HPDE6-E6E7 (cell line): ENCODE measurements around the gene C2orf49.
"Not testable (repeated sequence)": the region's sequence is repeated elsewhere in the genome, so short reads cannot be mapped to it uniquely, and the experiment has no call there.

Experiments used
- DNase-seq: peaks from one replicate; pipeline ENCODE4 v3.0.0; 2011; ENCODE audit warnings: missing footprints; ENCODE audit errors: extremely low spot score

C2orf49 gene

GRCh38 chr2:105321875-105322646 lies 15.3 kb upstream of the C2orf49 start:
- no peak for DNase-seq

- DNase-seq: no peak
Measured at GRCh38 chr2:105323111-105323510, 14.2 kb upstream of the C2orf49 start.

GRCh38 chr2:105324101-105324500 lies 13.2 kb upstream of the C2orf49 start:
- DNase-seq: no peak

- DNase-seq: no peak
Measured at GRCh38 chr2:105324732-105325131, 12.6 kb upstream of the C2orf49 start.

DNA sequence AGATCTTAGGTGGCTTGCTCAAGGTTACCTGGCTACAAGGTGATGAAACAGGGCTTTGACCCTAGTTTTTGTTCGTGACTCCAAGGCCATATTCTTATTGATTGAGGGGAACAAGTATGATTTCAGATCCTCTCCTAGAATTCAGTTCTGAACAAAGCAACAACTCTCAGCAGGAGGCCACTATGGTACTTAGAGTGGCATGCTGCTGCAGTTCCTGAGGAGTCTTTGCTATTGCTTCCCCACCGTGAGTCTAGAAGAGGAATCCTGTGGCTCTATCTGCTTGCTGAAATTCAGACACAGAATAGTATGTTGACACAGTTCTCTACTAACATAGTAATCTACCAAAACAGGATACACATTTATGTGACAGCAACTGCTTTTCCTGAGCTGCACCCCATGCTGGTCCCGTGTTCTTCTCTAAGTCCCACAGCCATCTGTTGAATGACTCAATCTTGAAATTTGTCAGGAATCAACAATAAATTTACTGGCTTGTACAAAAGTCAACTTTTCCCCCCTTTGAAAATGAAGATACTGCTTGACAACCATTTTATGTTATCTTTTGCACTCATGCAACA lies 11.9 kb upstream of the C2orf49 start:
- no peak for DNase-seq

- not testable (repeated sequence) for DNase-seq
Measured at GRCh38 chr2:105327271-105327670, 10.1 kb upstream of the C2orf49 start.

DNA sequence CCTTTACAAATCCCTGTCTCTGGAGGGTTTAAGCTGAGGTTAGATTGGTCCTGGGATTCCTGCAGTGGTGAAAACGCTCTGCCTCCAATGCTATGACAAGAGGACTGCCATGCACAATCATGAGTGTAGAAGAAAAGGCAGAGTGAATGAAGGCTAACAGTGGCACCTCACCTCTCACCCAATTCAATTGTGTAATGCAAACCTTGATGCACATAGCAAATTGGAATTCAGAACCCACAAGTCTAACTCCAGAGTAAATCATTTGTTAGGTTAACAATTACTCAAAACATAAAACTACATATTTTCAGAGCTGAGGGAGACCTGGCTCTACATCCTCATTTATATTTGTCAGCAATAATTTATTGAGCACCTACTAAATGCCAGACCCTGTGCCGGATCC lies 9.7 kb upstream of the C2orf49 start:
- no peak for DNase-seq

GRCh38 chr2:105328281-105329196 lies 8.8 kb upstream of the C2orf49 start:
- DNase-seq: no peak

GRCh38 chr2:105329197-105329554 lies 8.2 kb upstream of the C2orf49 start:
- DNase-seq: no peak

- DNase-seq: no peak
Measured at GRCh38 chr2:105329561-105330495, 7.5 kb upstream of the C2orf49 start, which contains the start of gene TGFBRAP1. TSS of gene TGFBRAP1 (minus strand) at chr2:105329735. CDS start at chr2:105308301, 21,434 bp downstream.

GRCh38 chr2:105330681-105331375 lies 6.5 kb upstream of the C2orf49 start:
- DNase-seq: no peak

GRCh38 chr2:105334211-105334610 lies 3.1 kb upstream of the C2orf49 start:
- DNase-seq: no peak

DNA sequence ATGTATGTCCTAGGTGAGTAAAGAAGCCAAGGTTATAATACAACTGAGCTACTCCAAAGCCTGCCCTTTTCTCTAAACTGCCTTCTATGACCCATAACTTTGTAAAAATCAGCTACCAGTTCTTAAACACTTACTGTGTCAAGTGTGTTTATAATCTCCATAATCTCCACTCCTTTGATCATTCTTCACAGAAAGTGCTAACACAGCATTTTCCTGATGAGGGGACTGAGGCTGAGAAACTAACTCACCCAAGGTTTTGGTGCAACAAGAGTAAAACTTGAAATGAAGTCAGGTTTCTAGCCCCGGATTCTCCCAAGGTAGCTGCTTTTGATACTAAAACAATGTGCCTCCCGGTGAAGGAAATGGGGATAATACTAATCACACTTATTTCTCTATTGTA lies 1.9 kb upstream of the C2orf49 start:
- no peak for DNase-seq

GRCh38 chr2:105336786-105337121 lies 586 bp upstream of the C2orf49 start:
- DNase-seq: no peak

DNA sequence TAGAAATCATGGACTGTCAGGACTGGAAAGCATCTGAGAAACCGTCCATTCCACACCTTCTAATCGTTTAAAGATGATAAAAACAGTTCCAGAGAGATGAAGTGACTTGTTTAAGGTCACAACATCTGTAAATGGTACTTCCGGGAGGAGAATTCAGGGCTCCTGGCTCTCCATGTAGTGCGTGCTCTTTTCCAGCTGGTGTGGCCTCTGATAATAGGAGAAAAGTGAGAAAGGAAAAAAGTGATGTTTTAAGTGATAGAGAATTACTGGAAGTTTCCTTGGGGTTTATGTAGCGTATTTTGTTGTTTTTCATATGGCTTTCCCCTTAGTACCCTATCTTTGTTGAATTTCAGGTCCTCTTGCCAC lies 663 bp downstream of the C2orf49 start:
- no peak for DNase-seq

DNA sequence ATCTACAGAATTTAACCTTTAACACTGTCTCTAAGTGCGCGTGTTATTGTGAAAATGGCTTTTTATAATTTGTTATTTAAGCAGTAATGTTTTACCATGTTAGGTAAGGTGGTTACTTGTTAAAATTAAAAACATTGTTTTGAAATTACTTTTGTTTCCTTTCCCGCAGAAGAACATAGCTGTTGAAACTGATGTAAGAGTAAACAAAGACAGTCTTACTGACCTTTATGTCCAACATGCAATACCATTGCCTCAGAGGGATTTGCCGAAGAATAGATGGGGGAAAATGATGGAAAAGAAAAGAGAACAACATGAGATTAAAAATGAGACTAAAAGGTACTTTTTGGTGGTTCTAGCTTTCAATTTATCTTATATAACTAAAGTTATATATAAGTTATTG lies 2.1 kb downstream of the C2orf49 start:
- no peak for DNase-seq

- no peak for DNase-seq
Measured at GRCh38 chr2:105344704-105345345, 7.5 kb downstream of the C2orf49 start.

GRCh38 chr2:105357122-105357521 lies 19.8 kb downstream of the C2orf49 start:
- no peak for DNase-seq

- no peak for DNase-seq
Measured at GRCh38 chr2:105358593-105358992, 21.3 kb downstream of the C2orf49 start.

DNA sequence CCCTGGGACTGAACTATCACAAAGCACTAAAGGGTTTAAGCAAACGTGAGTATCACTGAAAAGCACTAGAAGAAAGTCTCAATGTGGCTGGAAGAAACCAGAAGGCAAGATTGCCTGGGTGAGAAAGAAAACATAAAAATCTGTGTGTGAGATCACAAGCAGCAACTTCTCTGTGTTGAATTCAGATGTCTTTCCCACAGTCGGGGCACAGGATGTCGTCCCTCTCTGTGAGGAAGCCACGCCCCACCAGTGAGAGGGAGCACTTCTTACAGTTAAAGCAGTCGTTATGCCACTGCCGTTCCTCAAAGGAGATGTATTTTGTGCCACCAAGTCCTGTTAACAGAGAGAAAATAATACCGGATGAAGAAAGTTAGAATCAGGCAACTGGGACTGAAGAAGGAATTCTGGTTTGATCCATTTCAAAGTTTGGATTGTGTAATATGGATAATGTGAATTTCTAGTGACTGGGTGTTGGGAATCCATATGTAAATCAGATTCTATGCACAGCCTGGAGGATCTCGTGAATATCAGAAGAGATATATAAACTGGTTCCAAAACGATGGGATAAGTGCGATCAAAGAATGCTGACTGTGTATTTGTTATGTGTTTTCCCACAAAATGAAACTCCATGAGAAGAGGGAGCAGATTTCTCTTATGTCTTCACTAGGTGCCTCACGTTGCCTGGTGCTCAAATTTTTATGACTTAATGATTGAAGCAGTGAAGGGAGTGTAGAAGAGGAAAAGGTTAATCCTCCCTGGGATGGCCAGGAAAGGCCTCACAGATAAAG lies 24.0 kb downstream of the C2orf49 start:
- DNase-seq: no peak
